ENCODE data around the gene TCEAL6. TPM values are rescaled to one million over a fixed set of nuclear protein-coding genes. Genes with fewer than 3 reads are reported as not detected.
"Not testable (repeated sequence)": the region's sequence is repeated elsewhere in the genome, so short reads cannot be mapped to it uniquely, and the experiment has no call there.

TCEAL6 gene
- total RNA-seq, 1 donor from 2014 or later = not detected

GRCh38 chrX:102125014-102125413 lies 17.3 kb downstream of the TCEAL6 start:
- peaks cover 18% of the 10 kb centered on the region for H3K27me3 Mint-ChIP-seq (ENCODE audit: unreplicated experiment)
- H3K36me3 Mint-ChIP-seq (ENCODE audit: unreplicated experiment); H3K9me3 Mint-ChIP-seq (ENCODE audit: unreplicated experiment); H3K27ac Mint-ChIP-seq (ENCODE audit: unreplicated experiment); DNase-seq (ENCODE audit: extremely low spot score, unreplicated experiment); H3K4me3 Mint-ChIP-seq (ENCODE audit: unreplicated experiment); H3K4me1 Mint-ChIP-seq (ENCODE audit: unreplicated experiment): not testable (repeated sequence)

- no peak for TF ChIP-seq CTCF (IDR thresholded peaks at IDR 0.05)
- Mint-ChIP-seq H3K27ac (ENCODE audit: unreplicated experiment) (no peak overlapping the region), H3K4me1 (ENCODE audit: unreplicated experiment) (no peaks in the 10 kb centered on the region), H3K9me3 (ENCODE audit: unreplicated experiment) (peaks cover 26% of the 10 kb centered on the region), H3K27me3 (ENCODE audit: unreplicated experiment) (no peaks in the 10 kb centered on the region), H3K36me3 (ENCODE audit: unreplicated experiment) (no peaks in the 10 kb centered on the region), H3K4me3 (ENCODE audit: unreplicated experiment) (no peak overlapping the region)
- no peak for DNase-seq (ENCODE audit: extremely low spot score, unreplicated experiment)
Observed at GRCh38 chrX:102115748-102116147, 26.5 kb downstream of the TCEAL6 start.

GRCh38 chrX:102113367-102113766 lies 28.9 kb downstream of the TCEAL6 start:
- TF ChIP-seq CTCF (IDR thresholded peaks at IDR 0.05) = no peak
- no peaks in the 10 kb centered on the region for H3K36me3 Mint-ChIP-seq (ENCODE audit: unreplicated experiment)
- no peak overlapping the region for H3K4me3 Mint-ChIP-seq (ENCODE audit: unreplicated experiment)
- no peaks in the 10 kb centered on the region for H3K4me1 Mint-ChIP-seq (ENCODE audit: unreplicated experiment)
- H3K27ac Mint-ChIP-seq (ENCODE audit: unreplicated experiment) = no peak overlapping the region
- peaks cover 24% of the 10 kb centered on the region for H3K9me3 Mint-ChIP-seq (ENCODE audit: unreplicated experiment)
- no peak for DNase-seq (ENCODE audit: extremely low spot score, unreplicated experiment)
- H3K27me3 Mint-ChIP-seq (ENCODE audit: unreplicated experiment) = no peaks in the 10 kb centered on the region

Other genes with a start within 250 kb of the TCEAL6 start
- 4.6 and 4.9 TPM in 2 replicates for gene ZMAT1, start 210.5 kb downstream of the TCEAL6 start, total RNA-seq
- not detected in 2 replicates for gene TCEAL2, start 16.8 kb downstream of the TCEAL6 start, total RNA-seq
- gene BEX5, start 13.5 kb upstream of the TCEAL6 start, total RNA-seq = not detected in 2 replicates
- gene TCP11X1, start 72.8 kb upstream of the TCEAL6 start, total RNA-seq = not detected in 2 replicates
- gene NXF2, start 104.7 kb upstream of the TCEAL6 start, total RNA-seq = not detected in 2 replicates

All from osteocyte (in vitro differentiated cells).